HFFc6 (cell line): ENCODE results near the gene TGFBR1. TPM values are rescaled to one million over a fixed set of nuclear protein-coding genes. Genes with fewer than 3 reads are reported as not detected.

ENCODE experiments used
- DNase-seq: peaks from one replicate; pipeline ENCODE4 v3.0.0-alpha.2; 2018
- H3K27ac Mint-ChIP-seq: 2 replicates; pipeline ENCODE4 v1.8.0; 2020; ENCODE audit warnings: mild to moderate bottlenecking, mixed read lengths
- H3K27me3 Mint-ChIP-seq: 2 replicates; pipeline ENCODE4 v1.8.0; 2021; ENCODE audit warnings: mild to moderate bottlenecking, moderate library complexity, mixed read lengths; ENCODE audit not compliant: insufficient read depth
- H3K36me3 Mint-ChIP-seq: 2 replicates; pipeline ENCODE4 v1.8.0; 2021; ENCODE audit warnings: low read depth, mixed read lengths
- H3K4me1 Mint-ChIP-seq: 2 replicates; pipeline ENCODE4 v1.8.0; 2020; ENCODE audit warnings: low read depth, mixed read lengths
- H3K4me3 Mint-ChIP-seq: 2 replicates; pipeline ENCODE4 v1.8.0; 2020; ENCODE audit warnings: mild to moderate bottlenecking, moderate library complexity, mixed read lengths
- H3K9me3 Mint-ChIP-seq: 2 replicates; pipeline ENCODE4 v1.8.0; 2020; ENCODE audit warnings: mild to moderate bottlenecking, mixed read lengths
- total RNA-seq, 6 experiments: library from RNA; stranded (reverse); fragmentation: NEBNext Ultra II Directional; extraction: Animal tissue kit (Norgen Biotek cat#: 25700); gene quantifications; 2 replicates in 1 of 6; 3 replicates in 5 of 6; pipeline ENCODE4 v1.2.3, GENCODE V29; 2021
- TF ChIP-seq, protein P1 (sequence below): fragments of 200-600 bp; sonication (generic); IDR thresholded peaks from 2 replicates; pipeline ENCODE4 v1.5.0; 2021; ENCODE audit warnings: antibody characterized with exemption, mild to moderate bottlenecking

TGFBR1 gene
- total RNA-seq, 6 experiments from 2014 or later, result 28.8 to 39.1 (median 32.7) TPM

DNA sequence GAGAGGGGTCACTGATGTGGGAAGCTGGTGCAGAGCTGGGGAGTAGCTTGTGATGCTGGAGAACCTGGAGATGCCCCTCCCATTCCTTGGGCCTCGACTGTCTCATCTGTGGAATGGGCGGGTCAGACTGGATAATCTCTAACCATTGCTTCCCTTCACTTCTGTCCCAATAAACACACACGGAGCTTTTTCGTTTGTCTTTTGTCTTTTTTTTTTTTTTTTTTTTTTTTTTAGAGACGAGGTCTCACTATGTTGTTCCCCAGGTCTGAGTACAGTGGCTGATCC, 80.4 kb downstream of the TGFBR1 start:
- TF ChIP-seq, protein P1, sequence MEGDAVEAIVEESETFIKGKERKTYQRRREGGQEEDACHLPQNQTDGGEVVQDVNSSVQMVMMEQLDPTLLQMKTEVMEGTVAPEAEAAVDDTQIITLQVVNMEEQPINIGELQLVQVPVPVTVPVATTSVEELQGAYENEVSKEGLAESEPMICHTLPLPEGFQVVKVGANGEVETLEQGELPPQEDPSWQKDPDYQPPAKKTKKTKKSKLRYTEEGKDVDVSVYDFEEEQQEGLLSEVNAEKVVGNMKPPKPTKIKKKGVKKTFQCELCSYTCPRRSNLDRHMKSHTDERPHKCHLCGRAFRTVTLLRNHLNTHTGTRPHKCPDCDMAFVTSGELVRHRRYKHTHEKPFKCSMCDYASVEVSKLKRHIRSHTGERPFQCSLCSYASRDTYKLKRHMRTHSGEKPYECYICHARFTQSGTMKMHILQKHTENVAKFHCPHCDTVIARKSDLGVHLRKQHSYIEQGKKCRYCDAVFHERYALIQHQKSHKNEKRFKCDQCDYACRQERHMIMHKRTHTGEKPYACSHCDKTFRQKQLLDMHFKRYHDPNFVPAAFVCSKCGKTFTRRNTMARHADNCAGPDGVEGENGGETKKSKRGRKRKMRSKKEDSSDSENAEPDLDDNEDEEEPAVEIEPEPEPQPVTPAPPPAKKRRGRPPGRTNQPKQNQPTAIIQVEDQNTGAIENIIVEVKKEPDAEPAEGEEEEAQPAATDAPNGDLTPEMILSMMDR, result no peak
- no peak overlapping the region for H3K27ac Mint-ChIP-seq
- H3K27me3 Mint-ChIP-seq, result peaks cover 26% of the 10 kb centered on the region
- no peak for DNase-seq
- H3K4me3 Mint-ChIP-seq, result peak overlapping the region; percentile 52; the same call in 1 of the 2 replicates
- no peaks in the 10 kb centered on the region for H3K36me3 Mint-ChIP-seq
- H3K4me1 Mint-ChIP-seq, result peaks cover 22% of the 10 kb centered on the region
- H3K9me3 Mint-ChIP-seq, result no peaks in the 10 kb centered on the region

DNA sequence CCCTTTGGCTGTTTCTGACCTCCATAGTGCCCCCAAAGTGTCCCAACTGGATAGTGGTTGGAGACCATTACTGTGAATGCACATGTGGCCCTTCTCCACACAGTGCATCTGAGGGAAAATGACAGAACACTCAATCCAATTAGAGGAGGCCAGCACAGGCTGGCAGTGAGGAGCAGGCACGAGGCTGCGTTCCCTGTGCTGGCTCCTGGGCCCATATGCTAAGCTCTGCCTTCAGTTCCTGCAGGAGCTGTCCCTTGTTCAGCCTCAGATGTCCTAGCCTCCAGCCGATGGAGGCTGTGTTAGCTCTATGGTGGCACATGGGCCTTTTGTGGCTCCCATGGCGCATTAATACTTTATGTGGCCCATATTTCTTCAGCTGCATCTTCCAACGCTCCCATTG, 81.0 kb downstream of the TGFBR1 start:
- Mint-ChIP-seq H3K36me3 (no peaks in the 10 kb centered on the region), H3K9me3 (no peaks in the 10 kb centered on the region), H3K4me1 (peaks cover 22% of the 10 kb centered on the region), H3K27ac (no peak overlapping the region), H3K27me3 (peaks cover 29% of the 10 kb centered on the region), H3K4me3 (no peak overlapping the region)
- TF ChIP-seq, protein P1, result no peak
- no peak for DNase-seq

DNA sequence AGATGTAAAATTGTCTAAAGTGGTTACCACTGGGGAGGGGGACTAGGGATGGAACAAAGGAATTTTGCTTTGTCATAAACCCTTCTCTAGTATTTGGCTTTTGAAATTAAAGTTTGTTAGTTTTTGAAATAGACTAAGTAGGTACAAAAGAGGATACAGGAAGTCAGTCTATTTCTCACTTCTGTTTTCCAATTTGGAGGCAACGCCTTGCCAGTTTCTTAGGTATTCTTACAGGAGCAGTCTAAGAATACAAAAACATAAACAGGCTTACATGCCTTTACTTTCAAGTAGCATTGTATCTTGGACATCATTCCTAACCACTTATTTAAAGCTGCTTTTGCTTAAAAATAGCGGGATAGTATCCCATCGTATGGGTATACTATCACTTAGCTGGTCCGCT, 82.4 kb downstream of the TGFBR1 start:
- Mint-ChIP-seq H3K27ac (no peak overlapping the region), H3K4me3 (no peak overlapping the region), H3K4me1 (peaks cover 11% of the 10 kb centered on the region), H3K36me3 (no peaks in the 10 kb centered on the region), H3K9me3 (no peaks in the 10 kb centered on the region), H3K27me3 (peaks cover 33% of the 10 kb centered on the region)
- DNase-seq, result no peak
- TF ChIP-seq, protein P1, result no peak

DNA sequence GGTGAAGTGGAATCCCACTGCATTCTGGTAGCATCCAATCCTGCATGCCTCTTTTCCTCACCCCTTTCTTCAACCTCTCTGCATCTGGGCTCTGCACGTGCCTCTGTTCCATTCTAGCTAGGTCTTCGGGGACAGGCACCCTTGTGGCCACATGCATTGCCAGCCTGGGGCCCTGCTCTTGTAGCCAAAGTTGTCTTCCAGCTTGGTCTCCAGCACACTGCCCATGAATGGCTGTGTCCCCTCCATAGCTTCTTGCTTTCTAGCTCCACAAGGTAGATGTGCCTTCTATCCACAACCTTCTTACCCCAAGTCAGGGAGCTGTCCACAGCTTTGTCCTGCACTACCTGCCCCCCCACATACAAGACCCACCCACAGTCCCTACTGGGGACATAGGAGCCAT, 84.3 kb downstream of the TGFBR1 start:
- H3K27me3 Mint-ChIP-seq, result peaks cover 36% of the 10 kb centered on the region
- no peaks in the 10 kb centered on the region for H3K36me3 Mint-ChIP-seq
- no peak for DNase-seq

DNA sequence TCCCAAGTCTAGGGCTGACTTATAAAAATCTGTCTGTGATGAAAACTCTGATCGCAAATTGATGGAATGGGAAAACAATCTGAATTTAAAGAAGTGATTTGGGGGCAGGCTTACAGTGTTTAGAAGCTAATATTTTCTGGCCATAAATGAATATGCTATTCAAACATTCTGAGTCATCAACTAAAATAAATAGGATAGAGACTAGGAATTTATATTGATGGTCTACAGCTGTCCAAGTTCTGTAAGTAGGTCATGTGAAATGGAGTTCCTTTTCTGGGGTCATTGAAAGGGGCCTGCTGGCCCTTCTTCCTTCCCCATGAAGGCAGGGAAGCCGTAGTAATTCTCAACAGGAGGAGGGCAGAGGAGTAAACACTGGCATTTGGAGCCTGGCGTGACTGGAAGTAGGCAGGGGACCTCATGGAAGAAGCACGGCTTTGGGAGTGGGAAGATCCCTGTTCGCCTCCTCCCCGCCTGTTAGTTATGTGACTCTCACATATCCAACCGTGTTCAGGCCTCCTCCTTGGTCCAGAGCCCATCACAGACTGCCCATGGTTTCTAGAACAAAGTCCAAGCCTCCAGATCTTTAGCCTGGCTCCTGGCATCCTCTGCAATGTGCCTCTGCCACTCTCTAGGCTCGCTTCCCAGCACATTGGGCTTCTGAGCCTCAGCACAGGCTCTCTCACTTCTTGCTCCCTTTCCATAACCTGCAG, 85.1 kb downstream of the TGFBR1 start:
- no peak for DNase-seq
- Mint-ChIP-seq H3K27me3 (peaks cover 40% of the 10 kb centered on the region), H3K9me3 (no peaks in the 10 kb centered on the region), H3K36me3 (no peaks in the 10 kb centered on the region), H3K4me1 (peaks cover 10% of the 10 kb centered on the region), H3K27ac (no peak overlapping the region), H3K4me3 (no peak overlapping the region)
- TF ChIP-seq, protein P1, result no peak

More for the DNA sequence above, 84.3 kb downstream of the TGFBR1 start:
- H3K4me1 Mint-ChIP-seq, result peaks cover 18% of the 10 kb centered on the region
- TF ChIP-seq, protein P1, result no peak
- H3K9me3 Mint-ChIP-seq, result no peaks in the 10 kb centered on the region
- H3K4me3 Mint-ChIP-seq, result no peak overlapping the region
- H3K27ac Mint-ChIP-seq, result no peak overlapping the region
